GM23338 (cell line): Measurements from ENCODE around the gene TTC17.

ENCODE experiments used
- CREB1 ChIP-seq: fragments of 250-450 bp; sonication (Bioruptor Pico); IDR thresholded peaks from 2 replicates; pipeline ENCODE4 v1.5.0; 2020; ENCODE audit warnings: low read depth, mild to moderate bottlenecking, moderate library complexity
- EZH2 ChIP-seq: fragments of 200-600 bp; sonication (generic); IDR thresholded peaks from one replicate; pipeline ENCODE4 v1.8.0; 2017; ENCODE audit warnings: antibody characterized with exemption, mild to moderate bottlenecking, low read depth; ENCODE audit not compliant: unreplicated experiment
- EZH2phosphoT487 ChIP-seq: fragments of 200-600 bp; sonication (generic); IDR thresholded peaks from one replicate; pipeline ENCODE4 v1.8.1; 2018; ENCODE audit warnings: antibody characterized with exemption; ENCODE audit not compliant: unreplicated experiment
- JUNB ChIP-seq: IDR thresholded peaks from one replicate; pipeline ENCODE4 v1.6.1; 2016; ENCODE audit warnings: antibody characterized with exemption; ENCODE audit not compliant: unreplicated experiment
- NANOG ChIP-seq: IDR thresholded peaks from 2 replicates; pipeline ENCODE4 v1.6.1; 2016; ENCODE audit warnings: antibody characterized with exemption, borderline replicate concordance
- POLR2AphosphoS5 ChIP-seq: IDR thresholded peaks from 2 replicates; pipeline ENCODE4 v1.6.1; 2016; ENCODE audit warnings: antibody characterized with exemption, low read depth
- STAT1 ChIP-seq: IDR thresholded peaks from one replicate; pipeline ENCODE4 v1.6.1; 2016; ENCODE audit warnings: antibody characterized with exemption; ENCODE audit not compliant: unreplicated experiment
- ZNF114 ChIP-seq: fragments of 250-450 bp; sonication (Bioruptor Pico); IDR thresholded peaks from 2 replicates; pipeline ENCODE4 v1.5.0; 2020; ENCODE audit warnings: mild to moderate bottlenecking, moderate library complexity
- ZNF331 ChIP-seq: fragments of 250-450 bp; sonication (Bioruptor Pico); IDR thresholded peaks from 2 replicates; pipeline ENCODE4 v1.5.0; 2020; ENCODE audit warnings: low read depth, mild to moderate bottlenecking, moderate library complexity
- TF ChIP-seq, protein P1 (sequence below), 2 experiments: fragments of 200-600 bp in 1 of 2; sonication (generic) in 1 of 2; conservative IDR thresholded peaks; 2 replicates each; pipeline versions ENCODE4 v1.5.1 to v1.6.1; 2016 to 2017; ENCODE audit warnings: antibody characterized with exemption in 2 of 2, low read depth in 2 of 2, mild to moderate bottlenecking in 2 of 2, moderate library complexity in 1 of 2
- TF ChIP-seq, protein P2 (sequence below): IDR thresholded peaks from one replicate; pipeline ENCODE4 v1.6.1; 2018; ENCODE audit warnings: antibody characterized with exemption; ENCODE audit not compliant: unreplicated experiment
- TF ChIP-seq, protein P3 (sequence below): IDR thresholded peaks from 2 replicates; pipeline ENCODE4 v1.6.1; 2016; ENCODE audit warnings: antibody characterized with exemption
- TF ChIP-seq, protein P4 (sequence below): fragments of 250-450 bp; sonication (Bioruptor Pico); IDR thresholded peaks from 2 replicates; pipeline ENCODE4 v1.5.0; 2020; ENCODE audit warnings: mild to moderate bottlenecking, moderate library complexity

DNA sequence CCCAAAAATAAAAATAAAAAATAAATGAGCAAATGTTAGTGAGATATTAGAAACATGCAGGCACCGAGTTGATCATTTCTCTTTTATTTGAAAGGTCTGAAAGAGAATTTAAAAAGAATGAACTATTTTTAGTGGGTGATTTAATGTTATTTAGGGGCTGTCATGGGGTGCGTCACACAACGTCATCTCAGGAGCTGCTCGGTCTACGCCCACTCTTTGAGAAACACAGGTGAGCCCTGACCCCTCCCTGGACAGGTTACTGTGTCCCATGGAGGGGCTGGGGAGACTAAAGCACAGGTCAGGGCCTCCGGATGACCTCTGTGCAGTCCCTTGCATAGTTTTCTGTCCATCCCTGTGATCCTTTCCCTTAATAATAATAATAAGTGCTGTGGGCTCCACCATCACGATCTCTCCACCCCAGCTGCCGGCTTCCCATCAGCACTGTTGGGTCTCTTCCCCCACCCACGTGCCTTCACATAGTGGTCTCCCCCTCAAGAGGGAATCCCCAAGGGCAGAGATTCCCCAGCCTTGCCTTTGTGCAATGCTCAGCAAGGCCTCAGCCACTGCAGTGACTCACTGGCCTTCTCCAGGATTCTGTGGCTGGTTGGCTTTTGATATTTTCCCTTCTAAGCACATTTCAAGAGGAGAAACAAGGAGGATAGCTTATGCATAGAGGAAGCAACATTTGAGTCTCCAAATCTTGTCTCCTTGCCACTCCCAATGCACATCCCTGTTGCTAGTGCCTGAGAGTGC, 159.9 kb downstream of the TTC17 start:
- TF ChIP-seq, protein P1, sequence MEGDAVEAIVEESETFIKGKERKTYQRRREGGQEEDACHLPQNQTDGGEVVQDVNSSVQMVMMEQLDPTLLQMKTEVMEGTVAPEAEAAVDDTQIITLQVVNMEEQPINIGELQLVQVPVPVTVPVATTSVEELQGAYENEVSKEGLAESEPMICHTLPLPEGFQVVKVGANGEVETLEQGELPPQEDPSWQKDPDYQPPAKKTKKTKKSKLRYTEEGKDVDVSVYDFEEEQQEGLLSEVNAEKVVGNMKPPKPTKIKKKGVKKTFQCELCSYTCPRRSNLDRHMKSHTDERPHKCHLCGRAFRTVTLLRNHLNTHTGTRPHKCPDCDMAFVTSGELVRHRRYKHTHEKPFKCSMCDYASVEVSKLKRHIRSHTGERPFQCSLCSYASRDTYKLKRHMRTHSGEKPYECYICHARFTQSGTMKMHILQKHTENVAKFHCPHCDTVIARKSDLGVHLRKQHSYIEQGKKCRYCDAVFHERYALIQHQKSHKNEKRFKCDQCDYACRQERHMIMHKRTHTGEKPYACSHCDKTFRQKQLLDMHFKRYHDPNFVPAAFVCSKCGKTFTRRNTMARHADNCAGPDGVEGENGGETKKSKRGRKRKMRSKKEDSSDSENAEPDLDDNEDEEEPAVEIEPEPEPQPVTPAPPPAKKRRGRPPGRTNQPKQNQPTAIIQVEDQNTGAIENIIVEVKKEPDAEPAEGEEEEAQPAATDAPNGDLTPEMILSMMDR (conservative IDR thresholded peaks at IDR 0.05; ENCODE audit: low read depth in 2 of 2) = no peak
- TF ChIP-seq EZH2phosphoT487 = no peak
- no peak for TF ChIP-seq JUNB
- TF ChIP-seq CREB1 (CRISPR knock-in tag) = no peak
- no peak for TF ChIP-seq POLR2AphosphoS5
- no peak for TF ChIP-seq EZH2
- TF ChIP-seq, protein P2, sequence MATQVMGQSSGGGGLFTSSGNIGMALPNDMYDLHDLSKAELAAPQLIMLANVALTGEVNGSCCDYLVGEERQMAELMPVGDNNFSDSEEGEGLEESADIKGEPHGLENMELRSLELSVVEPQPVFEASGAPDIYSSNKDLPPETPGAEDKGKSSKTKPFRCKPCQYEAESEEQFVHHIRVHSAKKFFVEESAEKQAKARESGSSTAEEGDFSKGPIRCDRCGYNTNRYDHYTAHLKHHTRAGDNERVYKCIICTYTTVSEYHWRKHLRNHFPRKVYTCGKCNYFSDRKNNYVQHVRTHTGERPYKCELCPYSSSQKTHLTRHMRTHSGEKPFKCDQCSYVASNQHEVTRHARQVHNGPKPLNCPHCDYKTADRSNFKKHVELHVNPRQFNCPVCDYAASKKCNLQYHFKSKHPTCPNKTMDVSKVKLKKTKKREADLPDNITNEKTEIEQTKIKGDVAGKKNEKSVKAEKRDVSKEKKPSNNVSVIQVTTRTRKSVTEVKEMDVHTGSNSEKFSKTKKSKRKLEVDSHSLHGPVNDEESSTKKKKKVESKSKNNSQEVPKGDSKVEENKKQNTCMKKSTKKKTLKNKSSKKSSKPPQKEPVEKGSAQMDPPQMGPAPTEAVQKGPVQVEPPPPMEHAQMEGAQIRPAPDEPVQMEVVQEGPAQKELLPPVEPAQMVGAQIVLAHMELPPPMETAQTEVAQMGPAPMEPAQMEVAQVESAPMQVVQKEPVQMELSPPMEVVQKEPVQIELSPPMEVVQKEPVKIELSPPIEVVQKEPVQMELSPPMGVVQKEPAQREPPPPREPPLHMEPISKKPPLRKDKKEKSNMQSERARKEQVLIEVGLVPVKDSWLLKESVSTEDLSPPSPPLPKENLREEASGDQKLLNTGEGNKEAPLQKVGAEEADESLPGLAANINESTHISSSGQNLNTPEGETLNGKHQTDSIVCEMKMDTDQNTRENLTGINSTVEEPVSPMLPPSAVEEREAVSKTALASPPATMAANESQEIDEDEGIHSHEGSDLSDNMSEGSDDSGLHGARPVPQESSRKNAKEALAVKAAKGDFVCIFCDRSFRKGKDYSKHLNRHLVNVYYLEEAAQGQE = no peak
- no peak for TF ChIP-seq STAT1
- TF ChIP-seq, protein P3, sequence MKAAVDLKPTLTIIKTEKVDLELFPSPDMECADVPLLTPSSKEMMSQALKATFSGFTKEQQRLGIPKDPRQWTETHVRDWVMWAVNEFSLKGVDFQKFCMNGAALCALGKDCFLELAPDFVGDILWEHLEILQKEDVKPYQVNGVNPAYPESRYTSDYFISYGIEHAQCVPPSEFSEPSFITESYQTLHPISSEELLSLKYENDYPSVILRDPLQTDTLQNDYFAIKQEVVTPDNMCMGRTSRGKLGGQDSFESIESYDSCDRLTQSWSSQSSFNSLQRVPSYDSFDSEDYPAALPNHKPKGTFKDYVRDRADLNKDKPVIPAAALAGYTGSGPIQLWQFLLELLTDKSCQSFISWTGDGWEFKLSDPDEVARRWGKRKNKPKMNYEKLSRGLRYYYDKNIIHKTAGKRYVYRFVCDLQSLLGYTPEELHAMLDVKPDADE = no peak
- TF ChIP-seq ZNF331 (CRISPR knock-in tag) = no peak
- no peak for TF ChIP-seq NANOG
- TF ChIP-seq ZNF114 = no peak
- TF ChIP-seq, protein P4, sequence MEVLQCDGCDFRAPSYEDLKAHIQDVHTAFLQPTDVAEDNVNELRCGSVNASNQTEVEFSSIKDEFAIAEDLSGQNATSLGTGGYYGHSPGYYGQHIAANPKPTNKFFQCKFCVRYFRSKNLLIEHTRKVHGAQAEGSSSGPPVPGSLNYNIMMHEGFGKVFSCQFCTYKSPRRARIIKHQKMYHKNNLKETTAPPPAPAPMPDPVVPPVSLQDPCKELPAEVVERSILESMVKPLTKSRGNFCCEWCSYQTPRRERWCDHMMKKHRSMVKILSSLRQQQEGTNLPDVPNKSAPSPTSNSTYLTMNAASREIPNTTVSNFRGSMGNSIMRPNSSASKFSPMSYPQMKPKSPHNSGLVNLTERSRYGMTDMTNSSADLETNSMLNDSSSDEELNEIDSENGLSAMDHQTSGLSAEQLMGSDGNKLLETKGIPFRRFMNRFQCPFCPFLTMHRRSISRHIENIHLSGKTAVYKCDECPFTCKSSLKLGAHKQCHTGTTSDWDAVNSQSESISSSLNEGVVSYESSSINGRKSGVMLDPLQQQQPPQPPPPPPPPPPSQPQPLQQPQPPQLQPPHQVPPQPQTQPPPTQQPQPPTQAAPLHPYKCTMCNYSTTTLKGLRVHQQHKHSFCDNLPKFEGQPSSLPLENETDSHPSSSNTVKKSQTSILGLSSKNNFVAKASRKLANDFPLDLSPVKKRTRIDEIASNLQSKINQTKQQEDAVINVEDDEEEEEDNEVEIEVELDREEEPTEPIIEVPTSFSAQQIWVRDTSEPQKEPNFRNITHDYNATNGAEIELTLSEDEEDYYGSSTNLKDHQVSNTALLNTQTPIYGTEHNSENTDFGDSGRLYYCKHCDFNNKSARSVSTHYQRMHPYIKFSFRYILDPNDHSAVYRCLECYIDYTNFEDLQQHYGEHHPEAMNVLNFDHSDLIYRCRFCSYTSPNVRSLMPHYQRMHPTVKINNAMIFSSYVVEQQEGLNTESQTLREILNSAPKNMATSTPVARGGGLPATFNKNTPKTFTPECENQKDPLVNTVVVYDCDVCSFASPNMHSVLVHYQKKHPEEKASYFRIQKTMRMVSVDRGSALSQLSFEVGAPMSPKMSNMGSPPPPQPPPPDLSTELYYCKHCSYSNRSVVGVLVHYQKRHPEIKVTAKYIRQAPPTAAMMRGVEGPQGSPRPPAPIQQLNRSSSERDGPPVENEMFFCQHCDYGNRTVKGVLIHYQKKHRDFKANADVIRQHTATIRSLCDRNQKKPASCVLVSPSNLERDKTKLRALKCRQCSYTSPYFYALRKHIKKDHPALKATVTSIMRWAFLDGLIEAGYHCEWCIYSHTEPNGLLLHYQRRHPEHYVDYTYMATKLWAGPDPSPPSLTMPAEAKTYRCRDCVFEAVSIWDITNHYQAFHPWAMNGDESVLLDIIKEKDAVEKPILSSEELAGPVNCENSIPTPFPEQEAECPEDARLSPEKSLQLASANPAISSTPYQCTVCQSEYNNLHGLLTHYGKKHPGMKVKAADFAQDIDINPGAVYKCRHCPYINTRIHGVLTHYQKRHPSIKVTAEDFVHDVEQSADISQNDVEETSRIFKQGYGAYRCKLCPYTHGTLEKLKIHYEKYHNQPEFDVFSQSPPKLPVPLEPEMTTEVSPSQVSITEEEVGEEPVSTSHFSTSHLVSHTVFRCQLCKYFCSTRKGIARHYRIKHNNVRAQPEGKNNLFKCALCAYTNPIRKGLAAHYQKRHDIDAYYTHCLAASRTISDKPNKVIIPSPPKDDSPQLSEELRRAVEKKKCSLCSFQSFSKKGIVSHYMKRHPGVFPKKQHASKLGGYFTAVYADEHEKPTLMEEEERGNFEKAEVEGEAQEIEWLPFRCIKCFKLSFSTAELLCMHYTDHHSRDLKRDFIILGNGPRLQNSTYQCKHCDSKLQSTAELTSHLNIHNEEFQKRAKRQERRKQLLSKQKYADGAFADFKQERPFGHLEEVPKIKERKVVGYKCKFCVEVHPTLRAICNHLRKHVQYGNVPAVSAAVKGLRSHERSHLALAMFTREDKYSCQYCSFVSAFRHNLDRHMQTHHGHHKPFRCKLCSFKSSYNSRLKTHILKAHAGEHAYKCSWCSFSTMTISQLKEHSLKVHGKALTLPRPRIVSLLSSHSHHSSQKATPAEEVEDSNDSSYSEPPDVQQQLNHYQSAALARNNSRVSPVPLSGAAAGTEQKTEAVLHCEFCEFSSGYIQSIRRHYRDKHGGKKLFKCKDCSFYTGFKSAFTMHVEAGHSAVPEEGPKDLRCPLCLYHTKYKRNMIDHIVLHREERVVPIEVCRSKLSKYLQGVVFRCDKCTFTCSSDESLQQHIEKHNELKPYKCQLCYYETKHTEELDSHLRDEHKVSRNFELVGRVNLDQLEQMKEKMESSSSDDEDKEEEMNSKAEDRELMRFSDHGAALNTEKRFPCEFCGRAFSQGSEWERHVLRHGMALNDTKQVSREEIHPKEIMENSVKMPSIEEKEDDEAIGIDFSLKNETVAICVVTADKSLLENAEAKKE = no peak
